Measurements from ENCODE around the gene NAV3.

NAV3 gene

GRCh38 chr12:77845831-77846230, 15.1 kb downstream of the NAV3 start:
- DNase-seq: no peak

- no peak for DNase-seq
Measured at GRCh38 chr12:77847060-77847541, 16.4 kb downstream of the NAV3 start.

- DNase-seq: no peak
Measured at GRCh38 chr12:77847680-77848431, 17.2 kb downstream of the NAV3 start.

- DNase-seq: no peak
Measured at GRCh38 chr12:77850129-77850528, 19.4 kb downstream of the NAV3 start.

- no peak for DNase-seq
Measured at GRCh38 chr12:77850698-77851097, 20.0 kb downstream of the NAV3 start.

GRCh38 chr12:77855548-77855947, 24.9 kb downstream of the NAV3 start:
- no peak for DNase-seq

- DNase-seq: no peak
Measured at GRCh38 chr12:77861317-77861716, 30.6 kb downstream of the NAV3 start.

- no peak for DNase-seq
Measured at GRCh38 chr12:77865178-77865577, 34.5 kb downstream of the NAV3 start.

- no peak for DNase-seq
Measured at GRCh38 chr12:77878901-77879300, 48.2 kb downstream of the NAV3 start.

- no peak for DNase-seq
Measured at GRCh38 chr12:77882709-77883108, 52.0 kb downstream of the NAV3 start.

GRCh38 chr12:77888611-77889010, 57.9 kb downstream of the NAV3 start:
- no peak for DNase-seq

GRCh38 chr12:77891518-77892147, 60.9 kb downstream of the NAV3 start:
- DNase-seq: no peak

- DNase-seq: peak; percentile 60
Measured at GRCh38 chr12:77893918-77894317, 63.2 kb downstream of the NAV3 start.

- DNase-seq: no peak
Measured at GRCh38 chr12:77894556-77894955, 63.9 kb downstream of the NAV3 start.

- no peak for DNase-seq
Measured at GRCh38 chr12:77895699-77896098, 65.0 kb downstream of the NAV3 start.

GRCh38 chr12:77907936-77908335, 77.2 kb downstream of the NAV3 start:
- no peak for DNase-seq

- DNase-seq: no peak
Measured at GRCh38 chr12:77914081-77914488, 83.4 kb downstream of the NAV3 start.

- no peak for DNase-seq
Measured at GRCh38 chr12:77915071-77915600, 84.4 kb downstream of the NAV3 start.

- DNase-seq: no peak
Measured at GRCh38 chr12:77916276-77916675, 85.6 kb downstream of the NAV3 start.

- DNase-seq: no peak
Measured at GRCh38 chr12:77918046-77918445, 87.4 kb downstream of the NAV3 start.

- DNase-seq: no peak
Measured at GRCh38 chr12:77919450-77919849, 88.8 kb downstream of the NAV3 start.

- no peak for DNase-seq
Measured at GRCh38 chr12:77923882-77924281, 93.2 kb downstream of the NAV3 start.

GRCh38 chr12:77924703-77925102, 94.0 kb downstream of the NAV3 start:
- no peak for DNase-seq

- peak; percentile 68 for DNase-seq
Measured at GRCh38 chr12:77925536-77926108, 94.9 kb downstream of the NAV3 start.

Data from DMS 273 treated with DMSO at 0.1 percent for 48 hours (cell line).